HAP-1 (cell line): ENCODE measurements around the gene COX4I1.
"Not testable (repeated sequence)": the region's sequence is repeated elsewhere in the genome, so short reads cannot be mapped to it uniquely, and the experiment has no call there.

ENCODE experiments used
- DNase-seq, 2 experiments: peaks; one replicate each; pipeline ENCODE4 v3.0.0-alpha.2; 2016 to 2020; ENCODE audit warnings: low spot score in 2 of 2
- H3K27me3 ChIP-seq: fragments of 250-450 bp; sonication (Bioruptor Pico); 2 replicates; pipeline ENCODE4 v1.5.1; 2020; ENCODE audit warnings: low read depth, mild to moderate bottlenecking, moderate library complexity
- H3K36me3 ChIP-seq: fragments of 250-450 bp; sonication (Bioruptor Pico); replicated peaks from 2 replicates; pipeline ENCODE4 v1.5.1; 2020; ENCODE audit warnings: mild to moderate bottlenecking
- H3K4me1 ChIP-seq: fragments of 250-450 bp; sonication (Bioruptor Pico); 2 replicates; pipeline ENCODE4 v1.5.1; 2020; ENCODE audit warnings: mild to moderate bottlenecking
- H3K4me3 ChIP-seq: fragments of 250-450 bp; sonication (Bioruptor Pico); 2 replicates; pipeline ENCODE4 v1.5.1; 2020; ENCODE audit warnings: mild to moderate bottlenecking, moderate library complexity
- H3K9me3 ChIP-seq: fragments of 250-450 bp; sonication (Bioruptor Pico); 2 replicates; pipeline ENCODE4 v1.5.1; 2020; ENCODE audit warnings: mild to moderate bottlenecking, moderate library complexity
- in situ Hi-C: fragments of 300-500 bp; cut with MboI; formaldehyde crosslinking; loops from 3 replicates; pipeline ENCODE4 v1.14.3; 2020; ENCODE audit warnings: low sequenced_read_pairs, inconsistent platforms, mixed read lengths

The COX4I1 gene

GRCh38 chr16:85812811-85813700 lies 13.6 kb downstream of the COX4I1 start:
- no peak overlapping the region for H3K4me3 ChIP-seq
- no peak for DNase-seq
- no peaks in the 10 kb centered on the region for H3K36me3 ChIP-seq
- H3K27me3 ChIP-seq: peaks cover 16% of the 10 kb centered on the region; the same call in 1 of the 2 replicates
- H3K4me1 ChIP-seq: peaks cover 5% of the 10 kb centered on the region
- in situ Hi-C loops: no loop called here
- H3K9me3 ChIP-seq: no peaks in the 10 kb centered on the region

- H3K4me1 ChIP-seq: peaks cover 5% of the 10 kb centered on the region
- no peaks in the 10 kb centered on the region for H3K36me3 ChIP-seq
- DNase-seq: no peak
- peaks cover 22% of the 10 kb centered on the region; the same call in 1 of the 2 replicates for H3K27me3 ChIP-seq
- H3K9me3 ChIP-seq: no peaks in the 10 kb centered on the region
- in situ Hi-C loops: no loop called here
- no peak overlapping the region for H3K4me3 ChIP-seq
Observed at GRCh38 chr16:85816159-85816558, 16.7 kb downstream of the COX4I1 start.

GRCh38 chr16:85817195-85817594 lies 17.7 kb downstream of the COX4I1 start:
- DNase-seq, H3K36me3 ChIP-seq, H3K9me3 ChIP-seq, H3K4me1 ChIP-seq, in situ Hi-C loops, H3K4me3 ChIP-seq: not testable (repeated sequence)
- peaks cover 19% of the 10 kb centered on the region; the same call in 1 of the 2 replicates for H3K27me3 ChIP-seq

GRCh38 chr16:85819245-85819644 lies 19.8 kb downstream of the COX4I1 start:
- H3K9me3 ChIP-seq: no peaks in the 10 kb centered on the region

GRCh38 chr16:85819771-85820170 lies 20.3 kb downstream of the COX4I1 start:
- no peak for DNase-seq
- Histone ChIP-seq H3K36me3 (no peaks in the 10 kb centered on the region), H3K4me3 (no peak overlapping the region), H3K4me1 (no peaks in the 10 kb centered on the region), H3K27me3 (peaks cover 7% of the 10 kb centered on the region; the same call in 1 of the 2 replicates), H3K9me3 (no peaks in the 10 kb centered on the region)
- in situ Hi-C loops: loop anchor here (5.0 to 10.0 kb wide), 3 partner anchors 168 to 695 kb away; partner anchors contain the start of gene FOXF1

More at GRCh38 chr16:85819245-85819644, 19.8 kb downstream of the COX4I1 start:
- peaks cover 9% of the 10 kb centered on the region; the same call in 1 of the 2 replicates for H3K27me3 ChIP-seq
- in situ Hi-C loops: no loop called here
- H3K4me1 ChIP-seq: no peaks in the 10 kb centered on the region
- DNase-seq: peak; percentile 58 to 93
- H3K36me3 ChIP-seq: no peaks in the 10 kb centered on the region
- H3K4me3 ChIP-seq: no peak overlapping the region

- in situ Hi-C loops: loop anchor here (5.0 to 10.0 kb wide), 3 partner anchors 167 to 694 kb away; partner anchors contain the start of gene FOXF1
- Histone ChIP-seq H3K36me3 (no peaks in the 10 kb centered on the region), H3K9me3 (no peaks in the 10 kb centered on the region), H3K4me3 (no peak overlapping the region), H3K4me1 (no peaks in the 10 kb centered on the region), H3K27me3 (peaks cover 6% of the 10 kb centered on the region; the same call in 1 of the 2 replicates)
- no peak for DNase-seq
Observed at GRCh38 chr16:85820604-85821372, 21.3 kb downstream of the COX4I1 start.

- in situ Hi-C loops: loop anchor here (5.0 to 10.0 kb wide), 3 partner anchors 166 to 693 kb away; partner anchors contain the start of gene FOXF1
- Histone ChIP-seq H3K4me3 (no peak overlapping the region), H3K27me3 (peaks cover 6% of the 10 kb centered on the region; the same call in 1 of the 2 replicates), H3K4me1 (no peaks in the 10 kb centered on the region), H3K36me3 (no peaks in the 10 kb centered on the region), H3K9me3 (no peaks in the 10 kb centered on the region)
- DNase-seq: peak; percentile 79 to 84
Observed at GRCh38 chr16:85821390-85822135, 22.1 kb downstream of the COX4I1 start.

GRCh38 chr16:85822145-85822544 lies 22.6 kb downstream of the COX4I1 start:
- no peak for DNase-seq
- H3K36me3 ChIP-seq: no peaks in the 10 kb centered on the region
- in situ Hi-C loops: loop anchor here (5.0 to 10.0 kb wide), 3 partner anchors 165 to 693 kb away; partner anchors contain the start of gene FOXF1
- H3K4me3 ChIP-seq: no peak overlapping the region
- no peaks in the 10 kb centered on the region for H3K9me3 ChIP-seq
- H3K27me3 ChIP-seq: peaks cover 10% of the 10 kb centered on the region
- no peaks in the 10 kb centered on the region for H3K4me1 ChIP-seq

GRCh38 chr16:85823328-85823920 lies 23.9 kb downstream of the COX4I1 start:
- no peaks in the 10 kb centered on the region for H3K9me3 ChIP-seq
- H3K36me3 ChIP-seq: no peaks in the 10 kb centered on the region
- in situ Hi-C loops: loop anchor here (5.0 to 10.0 kb wide), 3 partner anchors 164 to 691 kb away; partner anchors contain the start of gene FOXF1
- DNase-seq: no peak
- H3K27me3 ChIP-seq: peaks cover 16% of the 10 kb centered on the region
- no peaks in the 10 kb centered on the region for H3K4me1 ChIP-seq
- no peak overlapping the region for H3K4me3 ChIP-seq

- DNase-seq: no peak
- in situ Hi-C loops: loop anchor here (5.0 to 10.0 kb wide), 3 partner anchors 163 to 690 kb away; partner anchors contain the start of gene FOXF1
- peaks cover 21% of the 10 kb centered on the region for H3K27me3 ChIP-seq
- no peaks in the 10 kb centered on the region for H3K9me3 ChIP-seq
- no peaks in the 10 kb centered on the region for H3K4me1 ChIP-seq
- H3K36me3 ChIP-seq: no peaks in the 10 kb centered on the region
- H3K4me3 ChIP-seq: no peak overlapping the region
Observed at GRCh38 chr16:85824161-85825135, 25.0 kb downstream of the COX4I1 start.

- Histone ChIP-seq H3K4me1 (no peaks in the 10 kb centered on the region), H3K9me3 (no peaks in the 10 kb centered on the region), H3K27me3 (peaks cover 29% of the 10 kb centered on the region), H3K36me3 (no peaks in the 10 kb centered on the region), H3K4me3 (no peak overlapping the region)
- in situ Hi-C loops: loop anchor here (10.0 kb wide), 2 partner anchors 189 to 689 kb away; partner anchors contain the start of gene FOXF1
- no peak for DNase-seq
Observed at GRCh38 chr16:85825326-85825725, 25.8 kb downstream of the COX4I1 start.
